LHCN-M2 (cell line): ENCODE measurements around the gene ASB13. TPM values are rescaled to one million over a fixed set of nuclear protein-coding genes. Genes with fewer than 3 reads are reported as not detected.
A peak's percentile ranks its signal among the peaks of the same experiment; 100 is the strongest.
"Not testable (repeated sequence)": the region's sequence is repeated elsewhere in the genome, so short reads cannot be mapped to it uniquely, and the experiment has no call there.

Source experiments
- DNase-seq: peaks from one replicate; pipeline ENCODE4 v3.0.0-alpha.2; 2012; ENCODE audit warnings: low read depth
- total RNA-seq: library from RNA; depleted of rRNA; stranded (reverse); fragments of >200 nt; gene quantifications from 2 replicates; pipeline ENCODE4 v1.2.3, GENCODE V29; 2014

The ASB13 gene
- total RNA-seq, 1 experiment from 2014 or later: 9.5 TPM

- no peak for DNase-seq
These were observed 61.4 kb downstream of the ASB13 start for GRCh38 chr10:5604961-5605360.

- DNase-seq: no peak
These were observed 62.0 kb downstream of the ASB13 start for GRCh38 chr10:5604236-5604925.

GRCh38 chr10:5603848-5604170 lies 62.6 kb downstream of the ASB13 start:
- no peak for DNase-seq

GRCh38 chr10:5603091-5603847 lies 63.1 kb downstream of the ASB13 start:
- DNase-seq: no peak

- no peak for DNase-seq
These were observed 64.4 kb downstream of the ASB13 start for GRCh38 chr10:5601826-5602495.

- no peak for DNase-seq
These were observed 65.5 kb downstream of the ASB13 start for GRCh38 chr10:5600908-5601307.

- no peak for DNase-seq
These were observed 66.5 kb downstream of the ASB13 start for GRCh38 chr10:5599613-5600520.

GRCh38 chr10:5598085-5598690 lies 68.2 kb downstream of the ASB13 start:
- no peak for DNase-seq

- DNase-seq: no peak
These were observed 69.6 kb downstream of the ASB13 start for GRCh38 chr10:5596611-5597341.

- peak; percentile 87 for DNase-seq
These were observed 70.4 kb downstream of the ASB13 start for GRCh38 chr10:5595994-5596471.

GRCh38 chr10:5595591-5595990 lies 70.8 kb downstream of the ASB13 start:
- DNase-seq: no peak

GRCh38 chr10:5595095-5595494 lies 71.3 kb downstream of the ASB13 start:
- no peak for DNase-seq

GRCh38 chr10:5594271-5595049 lies 71.9 kb downstream of the ASB13 start:
- no peak for DNase-seq

- DNase-seq: not testable (repeated sequence)
These were observed 73.0 kb downstream of the ASB13 start for GRCh38 chr10:5593347-5593746.

- no peak for DNase-seq
These were observed 74.3 kb downstream of the ASB13 start for GRCh38 chr10:5592070-5592469.

- no peak for DNase-seq
These were observed 75.0 kb downstream of the ASB13 start for GRCh38 chr10:5591336-5591824.

- DNase-seq: no peak
These were observed 75.6 kb downstream of the ASB13 start for GRCh38 chr10:5590816-5591215.

- DNase-seq: peak; percentile 31
These were observed 76.5 kb downstream of the ASB13 start for GRCh38 chr10:5589661-5590511.
